GM20000 (cell line): ENCODE measurements around the gene TSPAN4.

ENCODE experiments used
- DNase-seq: peaks from one replicate; pipeline ENCODE4 v3.0.0; 2012; ENCODE audit warnings: low spot score
- TF ChIP-seq, protein P1 (sequence below): IDR thresholded peaks from 2 replicates; pipeline ENCODE4 v1.5.1; 2012; ENCODE audit warnings: mild to moderate bottlenecking, control low read depth; ENCODE audit errors: extremely low read depth, missing control alignments

Gene TSPAN4

DNA sequence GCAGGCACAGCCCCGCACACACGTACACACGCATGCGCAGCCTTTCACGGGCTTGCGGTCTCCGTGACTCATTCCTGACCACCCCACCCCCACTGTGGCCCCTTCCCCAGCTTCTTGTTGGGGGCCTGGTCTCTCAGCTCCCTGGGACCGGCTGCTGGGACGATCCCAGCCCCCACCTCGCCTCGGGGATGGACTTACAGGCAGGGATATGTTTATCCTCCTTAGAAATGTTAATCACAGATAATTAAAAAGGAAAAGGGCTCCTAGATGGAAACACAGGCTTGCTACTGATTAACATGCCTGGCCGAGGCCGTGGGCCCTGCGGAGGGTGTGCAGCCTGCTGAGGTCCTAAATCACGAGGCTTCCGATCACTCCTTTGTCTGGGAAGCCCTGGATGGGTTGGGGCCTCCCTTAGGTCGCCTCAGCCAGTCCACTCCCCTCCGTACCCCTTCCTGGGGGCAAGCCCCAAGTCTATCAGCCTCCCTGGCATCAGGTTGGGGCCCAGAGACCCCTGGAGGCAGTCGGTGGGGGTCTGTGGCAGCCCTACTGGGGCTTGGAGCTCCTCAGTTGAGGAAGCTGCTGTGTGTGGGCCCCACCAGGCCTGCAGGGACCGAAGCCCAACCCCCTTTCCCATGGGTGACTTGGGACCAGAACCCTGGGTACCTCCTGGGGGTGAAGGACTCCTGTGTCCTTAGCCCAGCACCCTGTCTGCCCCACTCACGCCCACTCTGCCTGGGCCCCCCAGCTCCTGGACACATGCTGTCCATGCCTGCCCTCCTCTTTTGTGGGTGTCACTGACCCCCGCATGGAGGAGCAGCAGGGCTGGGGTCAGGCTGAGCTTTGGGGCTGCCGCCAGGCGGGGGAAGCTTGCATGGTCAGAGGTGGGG lies 20.6 kb downstream of the TSPAN4 start:
- TF ChIP-seq, protein P1, sequence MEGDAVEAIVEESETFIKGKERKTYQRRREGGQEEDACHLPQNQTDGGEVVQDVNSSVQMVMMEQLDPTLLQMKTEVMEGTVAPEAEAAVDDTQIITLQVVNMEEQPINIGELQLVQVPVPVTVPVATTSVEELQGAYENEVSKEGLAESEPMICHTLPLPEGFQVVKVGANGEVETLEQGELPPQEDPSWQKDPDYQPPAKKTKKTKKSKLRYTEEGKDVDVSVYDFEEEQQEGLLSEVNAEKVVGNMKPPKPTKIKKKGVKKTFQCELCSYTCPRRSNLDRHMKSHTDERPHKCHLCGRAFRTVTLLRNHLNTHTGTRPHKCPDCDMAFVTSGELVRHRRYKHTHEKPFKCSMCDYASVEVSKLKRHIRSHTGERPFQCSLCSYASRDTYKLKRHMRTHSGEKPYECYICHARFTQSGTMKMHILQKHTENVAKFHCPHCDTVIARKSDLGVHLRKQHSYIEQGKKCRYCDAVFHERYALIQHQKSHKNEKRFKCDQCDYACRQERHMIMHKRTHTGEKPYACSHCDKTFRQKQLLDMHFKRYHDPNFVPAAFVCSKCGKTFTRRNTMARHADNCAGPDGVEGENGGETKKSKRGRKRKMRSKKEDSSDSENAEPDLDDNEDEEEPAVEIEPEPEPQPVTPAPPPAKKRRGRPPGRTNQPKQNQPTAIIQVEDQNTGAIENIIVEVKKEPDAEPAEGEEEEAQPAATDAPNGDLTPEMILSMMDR = no peak
- DNase-seq = no peak

DNA sequence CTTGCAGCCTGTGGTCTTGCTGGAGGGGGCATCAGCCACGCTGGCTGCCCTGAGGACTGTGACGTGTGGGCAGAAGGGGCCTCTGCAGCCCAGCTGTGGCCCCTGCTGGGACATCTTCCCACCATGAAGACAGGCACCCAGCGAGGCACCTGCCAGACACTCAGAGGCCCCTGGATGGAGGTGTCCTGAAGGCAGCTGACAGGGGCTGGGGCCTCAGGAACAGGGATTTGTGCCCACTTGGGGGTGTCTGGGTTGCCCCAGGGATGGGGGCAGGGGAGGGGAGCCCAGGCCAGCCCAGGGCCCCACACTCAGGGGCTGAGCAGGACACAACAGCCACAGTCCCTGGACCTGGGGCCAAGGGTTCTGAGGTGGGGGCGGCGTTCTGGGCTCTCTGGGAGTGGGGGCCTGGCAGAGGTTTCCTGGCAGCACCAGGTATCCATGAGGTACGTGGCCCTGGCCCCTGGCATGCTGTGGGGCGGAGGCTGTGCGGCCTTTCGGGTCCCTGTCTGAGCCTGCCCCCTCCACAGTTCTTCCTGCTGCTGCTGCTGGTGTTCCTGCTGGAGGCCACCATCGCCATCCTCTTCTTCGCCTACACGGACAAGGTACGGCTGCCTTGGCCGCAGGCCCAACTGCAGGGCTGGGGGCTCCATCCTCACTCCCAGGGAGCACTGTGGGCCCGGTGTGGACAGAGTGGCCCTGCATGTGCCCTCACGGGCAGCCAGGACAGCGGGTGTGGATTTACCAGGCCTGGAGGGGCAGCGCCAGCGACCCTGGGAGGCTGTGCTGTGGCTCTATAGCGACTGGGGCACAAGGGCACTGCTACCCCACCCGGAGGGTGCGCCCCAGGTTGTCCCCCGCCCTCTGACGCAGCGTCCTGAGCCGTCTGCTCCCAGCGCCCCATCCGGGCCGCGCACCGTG lies 21.5 kb downstream of the TSPAN4 start:
- TF ChIP-seq, protein P1 = no peak
- DNase-seq = no peak

GRCh38 chr11:864898-865297 lies 22.2 kb downstream of the TSPAN4 start:
- no peak for DNase-seq
- TF ChIP-seq, protein P1 = no peak

DNA sequence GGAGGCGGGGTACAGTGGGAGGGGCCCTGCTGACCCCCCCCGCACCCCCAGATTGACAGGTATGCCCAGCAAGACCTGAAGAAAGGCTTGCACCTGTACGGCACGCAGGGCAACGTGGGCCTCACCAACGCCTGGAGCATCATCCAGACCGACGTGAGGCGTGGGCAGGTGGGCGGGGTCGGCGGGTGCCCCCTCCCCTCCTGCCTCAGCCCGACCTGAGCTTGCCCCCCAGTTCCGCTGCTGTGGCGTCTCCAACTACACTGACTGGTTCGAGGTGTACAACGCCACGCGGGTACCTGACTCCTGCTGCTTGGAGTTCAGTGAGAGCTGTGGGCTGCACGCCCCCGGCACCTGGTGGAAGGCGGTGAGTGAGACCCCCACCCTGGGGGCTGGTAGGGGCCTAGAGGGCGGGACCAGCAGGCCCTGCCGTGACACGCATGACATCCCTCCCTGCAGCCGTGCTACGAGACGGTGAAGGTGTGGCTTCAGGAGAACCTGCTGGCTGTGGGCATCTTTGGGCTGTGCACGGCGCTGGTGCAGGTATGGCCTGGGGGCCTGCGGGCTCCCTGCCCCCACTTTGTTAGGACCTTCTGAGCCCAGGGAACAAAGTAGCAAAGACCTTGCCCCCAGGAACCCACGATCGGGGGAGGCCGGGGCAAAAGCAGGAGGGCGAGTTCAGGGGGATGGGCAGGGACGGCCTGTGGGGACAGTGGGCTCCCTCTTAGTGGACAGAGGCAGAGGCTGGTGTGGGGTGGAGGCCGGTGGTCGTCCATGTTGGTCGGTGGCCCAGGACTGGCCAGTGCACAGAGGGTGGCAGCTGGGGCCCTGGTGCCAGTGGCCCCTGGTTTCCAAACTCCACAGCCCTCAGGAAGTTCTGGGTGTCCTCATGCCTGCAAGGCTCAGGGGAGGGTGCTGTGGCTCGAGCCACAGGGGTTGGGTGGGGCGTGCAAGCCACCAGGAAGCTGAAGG lies 23.1 kb downstream of the TSPAN4 start:
- no peak for DNase-seq
- TF ChIP-seq, protein P1 = no peak

DNA sequence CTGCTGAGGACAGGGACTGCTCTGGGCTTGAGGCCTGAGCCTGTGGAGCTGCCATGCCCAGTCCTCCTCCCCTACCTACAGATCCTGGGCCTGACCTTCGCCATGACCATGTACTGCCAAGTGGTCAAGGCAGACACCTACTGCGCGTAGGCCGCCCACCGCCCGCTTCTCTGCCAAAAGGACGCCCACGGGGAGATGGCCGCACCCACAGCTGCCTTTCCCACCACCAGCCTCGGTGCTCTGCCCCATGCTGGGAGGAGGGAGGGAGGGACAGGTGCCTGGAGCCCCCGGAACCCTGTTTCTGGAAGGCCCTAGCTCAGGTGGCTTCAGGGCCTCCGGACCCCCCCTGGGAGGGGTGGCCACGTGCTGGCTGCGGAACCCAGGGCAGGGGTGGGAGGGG lies 23.8 kb downstream of the TSPAN4 start:
- TF ChIP-seq, protein P1 = no peak
- DNase-seq = no peak

- TF ChIP-seq, protein P1 = no peak
- DNase-seq = no peak
These were observed 25.3 kb downstream of the TSPAN4 start for GRCh38 chr11:867856-868358.
